ENCODE measurements around the gene SERPINB8.

SERPINB8 gene

GRCh38 chr18:63963615-63964256, 6.1 kb upstream of the SERPINB8 start:
- peak in 1 of 2 donors; percentile 42 for DNase-seq (ENCODE audit: low read depth in 1 of 2, low spot score in 1 of 2)

GRCh38 chr18:63964908-63965307, 5.0 kb upstream of the SERPINB8 start:
- DNase-seq (ENCODE audit: low read depth in 1 of 2, low spot score in 1 of 2): no peak

DNA sequence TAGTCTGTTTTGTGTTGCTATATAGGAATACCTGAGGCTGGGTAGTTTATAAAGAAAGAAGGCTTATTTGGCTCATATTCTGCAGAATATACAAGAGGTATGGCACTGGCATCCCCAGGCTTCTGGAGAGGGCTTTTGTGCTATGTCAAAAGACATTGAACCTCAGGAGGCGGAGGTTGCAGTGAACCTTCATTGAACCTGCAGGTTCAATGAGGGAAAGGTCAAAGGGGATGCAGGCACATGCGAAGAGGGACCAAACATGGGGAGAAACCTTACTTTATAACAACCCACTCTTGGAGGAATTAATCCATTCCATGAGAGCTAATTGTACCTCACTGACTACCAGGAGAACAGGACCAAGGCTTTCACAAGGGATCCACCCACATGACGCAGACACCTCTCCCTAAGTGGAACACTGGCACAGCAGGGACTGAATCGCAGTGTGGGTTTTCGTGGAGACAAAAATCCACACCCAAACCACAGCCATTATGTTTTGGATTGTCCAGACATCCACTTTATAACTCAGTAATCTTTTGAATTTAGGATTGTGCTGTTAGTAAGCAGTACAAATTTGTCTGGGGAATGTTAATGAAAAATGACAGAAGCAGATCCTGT, 4.1 kb upstream of the SERPINB8 start:
- DNase-seq (ENCODE audit: low read depth in 1 of 2, low spot score in 1 of 2): no peak

- DNase-seq (ENCODE audit: low read depth in 1 of 2, low spot score in 1 of 2): no peak
Measured at GRCh38 chr18:63970809-63971205, 926 bp downstream of the SERPINB8 start.

- no peak for DNase-seq (ENCODE audit: low read depth in 1 of 2, low spot score in 1 of 2)
Measured at GRCh38 chr18:63971320-63972001, 1.6 kb downstream of the SERPINB8 start.

DNA sequence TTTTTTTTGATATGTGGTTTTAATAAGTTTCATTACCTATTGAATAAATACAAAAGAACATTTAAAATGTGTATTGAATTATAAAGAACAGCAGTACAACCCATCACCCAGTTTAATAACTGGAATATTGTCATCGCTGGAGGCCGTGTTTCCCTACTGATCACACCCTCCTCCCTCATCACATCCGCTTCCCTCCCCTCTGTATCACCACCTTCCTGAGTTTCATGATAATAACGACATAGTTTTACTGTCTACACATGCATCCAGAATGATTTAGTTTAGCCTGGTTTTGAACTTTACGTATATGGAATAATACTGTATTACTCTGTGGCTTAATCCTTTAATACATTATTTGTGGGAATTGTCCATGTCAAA, 2.1 kb downstream of the SERPINB8 start:
- DNase-seq (ENCODE audit: low read depth in 1 of 2, low spot score in 1 of 2): no peak

GRCh38 chr18:63974991-63975390, 5.1 kb downstream of the SERPINB8 start:
- no peak for DNase-seq (ENCODE audit: low read depth in 1 of 2, low spot score in 1 of 2)

DNA sequence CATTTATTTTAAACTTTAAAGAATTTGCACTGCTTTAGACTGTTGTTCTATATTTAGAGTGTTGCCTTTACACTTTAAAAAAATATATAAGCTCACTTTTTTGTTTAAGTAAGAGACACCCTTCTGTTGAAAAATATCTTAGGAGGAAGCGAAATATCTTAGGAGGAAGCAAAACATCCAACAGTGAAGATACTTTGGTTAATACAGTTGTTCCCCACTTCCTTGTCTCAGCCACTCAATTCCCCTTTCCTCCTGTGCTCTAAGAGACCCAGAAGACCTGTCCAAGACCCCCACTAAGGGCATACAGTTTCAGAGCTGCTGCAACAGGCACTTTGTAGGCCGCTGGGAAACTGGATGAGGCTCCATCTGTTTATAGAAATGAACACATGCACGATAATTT, 5.7 kb downstream of the SERPINB8 start:
- no peak for DNase-seq (ENCODE audit: low read depth in 1 of 2, low spot score in 1 of 2)

DNA sequence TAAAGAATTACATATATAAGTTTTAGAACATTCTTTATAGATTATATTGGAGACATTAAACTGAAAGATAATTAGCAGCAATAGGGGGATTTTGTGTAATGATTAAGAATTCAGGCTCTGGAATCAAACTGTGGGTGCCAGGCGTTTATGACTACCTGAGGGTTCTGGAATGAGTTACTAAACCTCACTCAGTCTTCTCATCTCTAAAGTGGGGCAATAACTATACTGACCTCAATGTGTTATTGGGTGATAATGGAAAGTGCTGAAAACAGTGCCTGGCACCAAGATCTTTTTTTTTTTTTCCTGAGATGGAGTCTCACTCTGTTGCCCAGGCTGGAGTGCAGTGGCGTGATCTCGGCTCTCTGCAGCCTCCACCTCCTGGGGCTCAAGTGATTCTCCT, 7.2 kb downstream of the SERPINB8 start:
- no peak for DNase-seq (ENCODE audit: low read depth in 1 of 2, low spot score in 1 of 2)

GRCh38 chr18:63979409-63979920, 9.6 kb downstream of the SERPINB8 start:
- peak in 1 of 2 donors; percentile 25 for DNase-seq (ENCODE audit: low read depth in 1 of 2, low spot score in 1 of 2)

DNA sequence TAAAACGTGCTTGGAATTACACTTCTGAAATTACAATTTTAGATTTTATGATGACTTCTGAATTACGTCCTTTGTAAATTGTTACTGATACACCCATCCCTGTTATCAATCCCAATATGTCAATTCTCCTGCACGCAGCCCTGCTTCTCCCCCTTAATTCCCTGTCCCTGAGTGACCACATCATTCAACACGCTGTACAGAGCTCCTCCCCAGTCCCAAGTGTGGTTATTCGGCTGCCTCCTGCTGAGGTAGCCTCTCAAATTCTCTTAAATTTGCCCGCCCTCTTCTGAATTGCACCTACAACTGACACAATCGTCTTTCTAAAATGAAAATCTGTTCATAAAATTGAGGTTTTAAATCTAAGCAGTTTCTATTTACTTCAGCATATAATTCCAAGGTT, 10.1 kb downstream of the SERPINB8 start:
- DNase-seq (ENCODE audit: low read depth in 1 of 2, low spot score in 1 of 2): no peak

DNA sequence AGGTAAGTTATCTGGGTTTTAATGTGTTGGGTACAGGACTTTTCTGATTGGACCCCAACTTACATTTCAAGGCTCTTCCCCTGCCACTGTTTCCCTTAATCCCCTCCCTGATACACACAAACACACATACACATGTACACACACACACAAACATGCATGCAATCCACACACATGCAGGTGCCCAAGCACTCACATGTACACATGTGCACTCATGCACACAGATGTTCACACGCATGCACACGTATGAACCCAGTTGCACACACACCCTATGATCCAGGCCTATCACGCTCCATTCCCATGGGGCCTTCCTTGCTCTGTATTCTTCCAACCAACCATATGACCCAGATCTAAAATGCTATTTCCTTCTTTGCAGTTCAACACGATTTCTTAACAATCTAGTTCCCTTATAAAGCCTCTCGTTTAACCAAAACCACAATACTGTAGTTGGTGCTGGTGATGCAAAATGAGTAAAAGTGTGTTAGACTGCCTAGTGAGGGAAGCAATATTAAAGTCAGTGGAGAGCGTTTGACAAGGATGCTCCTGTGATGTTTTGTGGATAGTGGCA, 11.1 kb downstream of the SERPINB8 start:
- DNase-seq (ENCODE audit: low read depth in 1 of 2, low spot score in 1 of 2): no peak

GRCh38 chr18:63981719-63982118, 11.8 kb downstream of the SERPINB8 start:
- DNase-seq (ENCODE audit: low read depth in 1 of 2, low spot score in 1 of 2): no peak

- DNase-seq (ENCODE audit: low read depth in 1 of 2, low spot score in 1 of 2): no peak
Measured at GRCh38 chr18:63982361-63982760, 12.5 kb downstream of the SERPINB8 start.

- DNase-seq (ENCODE audit: low read depth in 1 of 2, low spot score in 1 of 2): no peak
Measured at GRCh38 chr18:63986885-63987284, 17.0 kb downstream of the SERPINB8 start.

DNA sequence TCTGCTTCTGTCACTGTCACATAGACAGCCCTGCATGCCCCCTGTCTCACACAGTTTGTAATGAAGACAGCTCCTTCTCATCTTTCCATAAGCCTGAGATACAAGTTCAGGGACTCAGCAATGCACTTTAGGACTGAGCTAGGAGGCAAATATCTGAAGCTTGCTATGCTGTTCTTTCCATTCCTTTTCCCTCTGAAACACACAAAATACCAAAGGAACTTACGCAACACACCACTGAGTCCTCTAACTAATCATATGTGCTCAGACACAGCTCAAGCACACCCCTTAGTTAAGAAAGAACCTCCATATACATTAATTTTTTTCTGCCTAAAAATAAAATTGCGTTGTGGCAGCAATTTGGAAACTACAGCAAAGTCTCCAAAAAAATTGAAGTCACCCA, 17.9 kb downstream of the SERPINB8 start:
- no peak for DNase-seq (ENCODE audit: low read depth in 1 of 2, low spot score in 1 of 2)

DNA sequence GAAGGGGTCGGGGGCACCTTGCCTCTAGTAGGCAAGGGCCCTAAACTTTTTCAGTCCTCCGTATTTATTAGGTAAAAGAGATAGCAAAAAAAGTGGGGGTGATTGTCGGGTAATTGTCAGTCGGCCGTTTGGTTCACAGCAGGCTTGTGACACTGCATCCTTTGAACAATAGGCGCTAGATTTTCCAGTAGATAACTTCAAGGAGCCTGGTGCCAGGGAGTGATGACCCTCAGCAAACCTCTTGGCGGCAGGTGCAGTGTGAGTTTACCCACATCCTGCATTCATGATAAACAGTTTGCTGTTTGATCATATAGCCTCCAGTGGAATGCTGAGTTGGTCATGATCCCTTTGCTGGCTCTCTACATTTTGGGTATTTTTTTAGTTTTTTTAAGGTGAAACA, 22.9 kb downstream of the SERPINB8 start:
- DNase-seq (ENCODE audit: low read depth in 1 of 2, low spot score in 1 of 2): no peak

DNA sequence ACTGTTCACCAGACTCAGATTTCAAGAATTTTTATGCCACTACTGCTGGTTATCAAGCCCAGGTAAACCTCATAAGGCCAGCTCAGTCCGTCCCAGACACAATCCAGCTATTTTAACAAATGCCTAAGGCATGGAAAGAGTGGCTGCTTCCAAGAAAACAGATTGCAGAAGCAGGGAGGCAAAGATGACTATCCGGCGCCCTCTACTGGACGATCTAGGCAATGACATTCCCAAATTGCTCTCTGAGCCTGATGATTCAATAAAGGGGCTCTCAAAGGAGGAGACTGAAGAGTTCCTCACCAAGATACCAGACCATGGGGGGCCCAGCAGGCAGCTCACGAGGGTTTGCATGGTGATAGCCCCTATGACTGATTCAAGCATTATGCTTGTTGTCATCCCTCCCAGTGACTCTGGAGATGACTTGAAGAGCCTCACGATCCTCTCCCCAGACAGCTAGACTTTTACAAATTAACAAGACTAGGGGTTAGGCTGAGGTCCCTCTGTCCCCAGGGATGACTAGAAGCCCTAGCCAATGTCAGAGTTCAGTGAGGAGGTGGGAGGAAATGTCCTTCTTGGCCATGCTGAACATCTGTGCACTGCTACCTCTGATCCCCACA, 25.0 kb downstream of the SERPINB8 start:
- peak in 1 of 2 donors; percentile 21 for DNase-seq (ENCODE audit: low read depth in 1 of 2, low spot score in 1 of 2)

DNA sequence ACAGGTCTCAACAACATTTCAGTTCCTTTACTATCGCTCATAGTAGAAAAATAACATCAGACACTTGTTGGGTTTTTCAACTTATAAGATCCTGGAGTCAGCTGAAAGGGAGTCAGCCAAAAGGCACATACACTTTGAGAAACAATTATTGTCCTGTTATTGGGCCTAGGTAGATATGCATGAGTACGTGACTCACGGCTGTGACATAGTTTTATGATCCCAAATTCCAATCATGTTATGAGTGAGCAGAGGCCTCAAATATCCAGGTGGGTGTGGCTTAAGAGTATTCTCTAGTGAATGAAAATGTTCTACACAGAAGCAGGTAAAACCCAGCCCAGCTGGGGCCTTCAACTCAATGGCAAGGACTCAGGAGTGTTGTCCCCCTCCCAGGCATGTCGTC, 27.2 kb downstream of the SERPINB8 start:
- DNase-seq (ENCODE audit: low read depth in 1 of 2, low spot score in 1 of 2): no peak

GRCh38 chr18:63997606-63998005, 27.7 kb downstream of the SERPINB8 start:
- DNase-seq (ENCODE audit: low read depth in 1 of 2, low spot score in 1 of 2): no peak

DNA sequence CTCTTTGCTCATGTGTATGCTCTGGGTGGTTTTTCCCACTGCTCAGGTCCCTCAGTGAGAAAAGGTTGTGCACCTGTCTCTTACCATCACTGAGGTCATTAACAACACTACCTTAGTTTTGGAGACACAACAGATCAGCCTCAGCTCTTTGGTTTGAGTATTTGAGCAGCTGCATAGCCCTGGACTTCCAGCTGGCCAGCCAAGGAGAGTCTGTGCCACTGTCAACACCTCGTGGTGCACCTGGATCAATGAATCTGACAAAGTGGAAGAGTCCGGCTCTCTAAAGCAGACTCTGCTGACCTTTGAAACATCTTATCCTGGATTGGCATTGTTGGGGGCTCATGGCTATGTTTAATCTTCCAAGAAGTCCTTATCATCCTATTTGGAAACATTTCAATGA, 30.0 kb downstream of the SERPINB8 start:
- DNase-seq (ENCODE audit: low read depth in 1 of 2, low spot score in 1 of 2): no peak

- DNase-seq (ENCODE audit: low read depth in 1 of 2, low spot score in 1 of 2): no peak
Measured at GRCh38 chr18:64002581-64002980, 32.7 kb downstream of the SERPINB8 start.
